Erythroblast (primary cell): ENCODE results near the gene TBCCD1.

Experiments used
- GATA1 ChIP-seq: IDR thresholded peaks from 2 replicates; pipeline ENCODE4 v1.6.1; 2011; ENCODE audit warnings: low read depth, mild to moderate bottlenecking, control low read depth, low read length, moderate library complexity
- POLR2A ChIP-seq: IDR thresholded peaks from 2 replicates; pipeline ENCODE4 v1.6.1; 2011; ENCODE audit warnings: mild to moderate bottlenecking, low read length

GRCh38 chr3:186526256-186526606 is 40.9 kb downstream of the TBCCD1 start:
- TF ChIP-seq POLR2A (no peak), GATA1 (no peak)
